Osteoblast (primary cell): ENCODE measurements around the gene PTPN22. TPM values are rescaled to one million over a fixed set of nuclear protein-coding genes. Genes with fewer than 3 reads are reported as not detected.

Source experiments
- DNase-seq: peaks from one replicate; pipeline ENCODE4 v3.0.0; 2011; ENCODE audit warnings: low spot score, mixed read lengths; ENCODE audit not compliant: insufficient read length; ENCODE audit errors: missing footprints
- H2AFZ ChIP-seq: 2 replicates; pipeline ENCODE4 v1.6.0; 2011; ENCODE audit warnings: mild to moderate bottlenecking, low read length
- H3K27ac ChIP-seq: 2 replicates; pipeline ENCODE4 v1.5.1; 2011; ENCODE audit warnings: mild to moderate bottlenecking, low read depth, low read length, moderate library complexity
- H3K27me3 ChIP-seq: 2 replicates; pipeline ENCODE4 v1.6.0; 2012; ENCODE audit warnings: mild to moderate bottlenecking, control low read depth, inconsistent platforms, low read length, moderate library complexity; ENCODE audit not compliant: insufficient read depth
- H3K36me3 ChIP-seq: 2 replicates; pipeline ENCODE4 v1.5.1; 2011; ENCODE audit warnings: mild to moderate bottlenecking, low read length, control low read depth, moderate library complexity; ENCODE audit not compliant: insufficient read depth
- H3K4me1 ChIP-seq: 2 replicates; pipeline ENCODE4 v1.5.1; 2011; ENCODE audit warnings: mild to moderate bottlenecking, low read length, control low read depth, moderate library complexity; ENCODE audit not compliant: insufficient read depth
- H3K4me2 ChIP-seq: 2 replicates; pipeline ENCODE4 v1.6.0; 2011; ENCODE audit warnings: mild to moderate bottlenecking, low read length; ENCODE audit not compliant: insufficient read depth
- H3K4me3 ChIP-seq: fragments of 200-600 bp; sonication (generic); 3 replicates; pipeline ENCODE4 v1.5.1; 2012; ENCODE audit warnings: mild to moderate bottlenecking, low read length, inconsistent platforms; ENCODE audit not compliant: insufficient read depth
- H3K79me2 ChIP-seq: 2 replicates; pipeline ENCODE4 v1.6.0; 2012; ENCODE audit warnings: mild to moderate bottlenecking, low read length, control low read depth, inconsistent platforms; ENCODE audit not compliant: insufficient read depth
- H3K9me3 ChIP-seq: 2 replicates; pipeline ENCODE4 v1.5.1; 2011; ENCODE audit warnings: low read depth, low read length, control low read depth
- H4K20me1 ChIP-seq: 2 replicates; pipeline ENCODE4 v1.6.0; 2012; ENCODE audit warnings: mild to moderate bottlenecking, low read length, control low read depth; ENCODE audit not compliant: insufficient read depth
- CTCF ChIP-seq: IDR thresholded peaks from 2 replicates; pipeline ENCODE4 v1.5.1; 2011; ENCODE audit warnings: mild to moderate bottlenecking, low read depth, low read length, moderate library complexity; ENCODE audit errors: extremely low read depth
- total RNA-seq: library from RNA; depleted of rRNA; stranded (reverse); fragments of >200 nt; gene quantifications from 2 replicates; pipeline ENCODE4 v1.2.3, GENCODE V29; 2012

PTPN22 gene
- total RNA-seq, 1 donor = 1.1 TPM

GRCh38 chr1:113777561-113777960, 94.0 kb downstream of the PTPN22 start:
- H3K27ac ChIP-seq = no peak overlapping the region
- H3K4me2 ChIP-seq = no peak overlapping the region
- TF ChIP-seq CTCF = no peak
- H3K79me2 ChIP-seq = peaks cover 45% of the 10 kb centered on the region
- H2AFZ ChIP-seq = no peak overlapping the region
- peaks cover under 1% of the 10 kb centered on the region for H3K4me1 ChIP-seq
- no peaks in the 10 kb centered on the region for H3K9me3 ChIP-seq
- H3K27me3 ChIP-seq = no peaks in the 10 kb centered on the region
- no peak overlapping the region for H3K4me3 ChIP-seq
- DNase-seq = no peak
- peaks cover 2% of the 10 kb centered on the region for H3K36me3 ChIP-seq
- H4K20me1 ChIP-seq = no peaks in the 10 kb centered on the region

GRCh38 chr1:113770031-113770430, 101.5 kb downstream of the PTPN22 start:
- no peak for DNase-seq
- no peak overlapping the region for H3K27ac ChIP-seq
- H3K79me2 ChIP-seq = peaks cover 8% of the 10 kb centered on the region
- no peak overlapping the region for H2AFZ ChIP-seq
- peaks cover 24% of the 10 kb centered on the region for H3K36me3 ChIP-seq
- no peaks in the 10 kb centered on the region for H3K9me3 ChIP-seq
- no peaks in the 10 kb centered on the region for H3K4me1 ChIP-seq
- TF ChIP-seq CTCF = no peak
- no peaks in the 10 kb centered on the region for H3K27me3 ChIP-seq
- no peak overlapping the region for H3K4me3 ChIP-seq
- no peak overlapping the region for H3K4me2 ChIP-seq
- no peaks in the 10 kb centered on the region for H4K20me1 ChIP-seq

GRCh38 chr1:113769601-113769970, 101.9 kb downstream of the PTPN22 start:
- Histone ChIP-seq H3K4me1 (no peaks in the 10 kb centered on the region), H3K27me3 (no peaks in the 10 kb centered on the region), H3K9me3 (no peaks in the 10 kb centered on the region), H3K79me2 (peaks cover 8% of the 10 kb centered on the region), H4K20me1 (no peaks in the 10 kb centered on the region), H2AFZ (no peak overlapping the region), H3K27ac (no peak overlapping the region), H3K4me2 (peak overlapping the region; percentile 58), H3K4me3 (no peak overlapping the region), H3K36me3 (peaks cover 24% of the 10 kb centered on the region)
- TF ChIP-seq CTCF = no peak
- no peak for DNase-seq

GRCh38 chr1:113768916-113769600, 102.5 kb downstream of the PTPN22 start:
- H3K36me3 ChIP-seq = peaks cover 24% of the 10 kb centered on the region
- H3K4me3 ChIP-seq = no peak overlapping the region
- no peak overlapping the region for H3K27ac ChIP-seq
- no peaks in the 10 kb centered on the region for H3K27me3 ChIP-seq
- TF ChIP-seq CTCF = no peak
- H2AFZ ChIP-seq = peak overlapping the region; percentile 54
- DNase-seq = no peak
- H3K9me3 ChIP-seq = no peaks in the 10 kb centered on the region
- H4K20me1 ChIP-seq = no peaks in the 10 kb centered on the region
- peaks cover 8% of the 10 kb centered on the region for H3K79me2 ChIP-seq
- H3K4me1 ChIP-seq = no peaks in the 10 kb centered on the region
- H3K4me2 ChIP-seq = peak overlapping the region; percentile 58
